Measurements from ENCODE around the gene FGD2.

DNA sequence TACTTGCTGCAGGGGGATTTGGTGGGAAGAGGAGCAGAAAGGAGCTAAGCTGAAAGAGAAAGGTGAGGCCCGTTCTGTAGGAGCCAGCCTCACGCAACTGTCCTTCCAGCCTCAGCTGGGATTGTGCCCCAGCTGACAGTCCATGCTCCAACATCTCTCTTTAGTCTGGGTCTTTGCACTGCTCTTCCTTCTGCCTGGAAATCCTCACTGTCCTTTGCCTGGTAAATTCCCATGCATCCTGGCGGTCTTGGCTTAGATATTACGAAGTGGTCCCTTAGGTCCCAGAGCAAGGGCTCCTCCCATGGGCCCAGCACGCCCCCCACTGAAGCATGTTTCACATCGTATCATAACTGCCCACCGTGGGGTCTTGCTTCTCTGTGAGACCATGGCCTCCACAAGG is 52.2 kb downstream of the FGD2 start:
- TF ChIP-seq IKZF1 (conservative IDR thresholded peaks at IDR 0.05): no peak
- no peak for TF ChIP-seq FOXM1 (IDR thresholded peaks at IDR 0.05; ENCODE audit: low read depth, low read length)
- TF ChIP-seq CREB1 (IDR thresholded peaks at IDR 0.05; ENCODE audit: low read depth): no peak
- no peak for TF ChIP-seq POU2F2 (IDR thresholded peaks at IDR 0.05; ENCODE audit: borderline replicate concordance, low read depth, low read length)
- TF ChIP-seq, protein P1, sequence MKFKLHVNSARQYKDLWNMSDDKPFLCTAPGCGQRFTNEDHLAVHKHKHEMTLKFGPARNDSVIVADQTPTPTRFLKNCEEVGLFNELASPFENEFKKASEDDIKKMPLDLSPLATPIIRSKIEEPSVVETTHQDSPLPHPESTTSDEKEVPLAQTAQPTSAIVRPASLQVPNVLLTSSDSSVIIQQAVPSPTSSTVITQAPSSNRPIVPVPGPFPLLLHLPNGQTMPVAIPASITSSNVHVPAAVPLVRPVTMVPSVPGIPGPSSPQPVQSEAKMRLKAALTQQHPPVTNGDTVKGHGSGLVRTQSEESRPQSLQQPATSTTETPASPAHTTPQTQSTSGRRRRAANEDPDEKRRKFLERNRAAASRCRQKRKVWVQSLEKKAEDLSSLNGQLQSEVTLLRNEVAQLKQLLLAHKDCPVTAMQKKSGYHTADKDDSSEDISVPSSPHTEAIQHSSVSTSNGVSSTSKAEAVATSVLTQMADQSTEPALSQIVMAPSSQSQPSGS (IDR thresholded peaks at IDR 0.05; ENCODE audit: low read length): no peak
- TF ChIP-seq, protein P2, sequence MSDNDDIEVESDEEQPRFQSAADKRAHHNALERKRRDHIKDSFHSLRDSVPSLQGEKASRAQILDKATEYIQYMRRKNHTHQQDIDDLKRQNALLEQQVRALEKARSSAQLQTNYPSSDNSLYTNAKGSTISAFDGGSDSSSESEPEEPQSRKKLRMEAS (IDR thresholded peaks at IDR 0.05; ENCODE audit: low read depth, low read length): no peak
- TF ChIP-seq BHLHE40 (IDR thresholded peaks at IDR 0.05; ENCODE audit: borderline replicate concordance in 1 of 2, low read depth in 2 of 2, low read length in 1 of 2): no peak
- no peak for TF ChIP-seq ZZZ3 (IDR thresholded peaks at IDR 0.05; ENCODE audit: control insufficient read depth, insufficient read length, low read depth)
- TF ChIP-seq CHD1 (IDR thresholded peaks at IDR 0.05; ENCODE audit: low read depth, low read length): no peak
- TF ChIP-seq, protein P3, sequence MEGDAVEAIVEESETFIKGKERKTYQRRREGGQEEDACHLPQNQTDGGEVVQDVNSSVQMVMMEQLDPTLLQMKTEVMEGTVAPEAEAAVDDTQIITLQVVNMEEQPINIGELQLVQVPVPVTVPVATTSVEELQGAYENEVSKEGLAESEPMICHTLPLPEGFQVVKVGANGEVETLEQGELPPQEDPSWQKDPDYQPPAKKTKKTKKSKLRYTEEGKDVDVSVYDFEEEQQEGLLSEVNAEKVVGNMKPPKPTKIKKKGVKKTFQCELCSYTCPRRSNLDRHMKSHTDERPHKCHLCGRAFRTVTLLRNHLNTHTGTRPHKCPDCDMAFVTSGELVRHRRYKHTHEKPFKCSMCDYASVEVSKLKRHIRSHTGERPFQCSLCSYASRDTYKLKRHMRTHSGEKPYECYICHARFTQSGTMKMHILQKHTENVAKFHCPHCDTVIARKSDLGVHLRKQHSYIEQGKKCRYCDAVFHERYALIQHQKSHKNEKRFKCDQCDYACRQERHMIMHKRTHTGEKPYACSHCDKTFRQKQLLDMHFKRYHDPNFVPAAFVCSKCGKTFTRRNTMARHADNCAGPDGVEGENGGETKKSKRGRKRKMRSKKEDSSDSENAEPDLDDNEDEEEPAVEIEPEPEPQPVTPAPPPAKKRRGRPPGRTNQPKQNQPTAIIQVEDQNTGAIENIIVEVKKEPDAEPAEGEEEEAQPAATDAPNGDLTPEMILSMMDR (IDR thresholded peaks at IDR 0.05 in 2 of 3, conservative IDR thresholded peaks at IDR 0.05 in 1 of 3; ENCODE audit: control insufficient read depth in 2 of 3, extremely low read depth in 1 of 3, insufficient read depth in 1 of 3, low read depth in 3 of 3, low read length in 3 of 3): no peak
- TF ChIP-seq SREBF2 (IDR thresholded peaks at IDR 0.05; ENCODE audit: low read length): no peak
- TF ChIP-seq SPI1 (IDR thresholded peaks at IDR 0.05; ENCODE audit: borderline replicate concordance, insufficient read depth, low read depth, low read length): no peak
- TF ChIP-seq RCOR1 (conservative IDR thresholded peaks at IDR 0.05; ENCODE audit: low read depth, low read length): no peak
- no peak for TF ChIP-seq CBX3 (IDR thresholded peaks at IDR 0.05; ENCODE audit: borderline replicate concordance, low read depth)
